OCI-LY1 (cell line): ENCODE measurements around the gene CDPF1.

Experiments used
- EZH2 ChIP-seq: fragments of 200-600 bp; sonication (generic), shearing (Covaris generic); IDR thresholded peaks from 2 replicates; pipeline ENCODE4 v1.8.0; 2017; ENCODE audit warnings: borderline replicate concordance, mixed run types, mild to moderate bottlenecking, antibody characterized with exemption, low read length, moderate library complexity, mixed read lengths
- TF ChIP-seq, protein P1 (sequence below): fragments of 200-600 bp; sonication (generic), shearing (Covaris generic); IDR thresholded peaks from 2 replicates; pipeline ENCODE4 v1.5.1; 2017; ENCODE audit warnings: mild to moderate bottlenecking, antibody characterized with exemption, low read length, moderate library complexity, mixed read lengths

- no peak for TF ChIP-seq EZH2
- TF ChIP-seq, protein P1, sequence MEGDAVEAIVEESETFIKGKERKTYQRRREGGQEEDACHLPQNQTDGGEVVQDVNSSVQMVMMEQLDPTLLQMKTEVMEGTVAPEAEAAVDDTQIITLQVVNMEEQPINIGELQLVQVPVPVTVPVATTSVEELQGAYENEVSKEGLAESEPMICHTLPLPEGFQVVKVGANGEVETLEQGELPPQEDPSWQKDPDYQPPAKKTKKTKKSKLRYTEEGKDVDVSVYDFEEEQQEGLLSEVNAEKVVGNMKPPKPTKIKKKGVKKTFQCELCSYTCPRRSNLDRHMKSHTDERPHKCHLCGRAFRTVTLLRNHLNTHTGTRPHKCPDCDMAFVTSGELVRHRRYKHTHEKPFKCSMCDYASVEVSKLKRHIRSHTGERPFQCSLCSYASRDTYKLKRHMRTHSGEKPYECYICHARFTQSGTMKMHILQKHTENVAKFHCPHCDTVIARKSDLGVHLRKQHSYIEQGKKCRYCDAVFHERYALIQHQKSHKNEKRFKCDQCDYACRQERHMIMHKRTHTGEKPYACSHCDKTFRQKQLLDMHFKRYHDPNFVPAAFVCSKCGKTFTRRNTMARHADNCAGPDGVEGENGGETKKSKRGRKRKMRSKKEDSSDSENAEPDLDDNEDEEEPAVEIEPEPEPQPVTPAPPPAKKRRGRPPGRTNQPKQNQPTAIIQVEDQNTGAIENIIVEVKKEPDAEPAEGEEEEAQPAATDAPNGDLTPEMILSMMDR, result no peak
Measured at GRCh38 chr22:46238541-46238940, 11.6 kb downstream of the CDPF1 start.
